GM18861 (cell line): ENCODE results near the gene WAPL.

Experiments
- ATAC-seq: cut with Tn5 transposase; IDR thresholded peaks from one replicate; pipeline ENCODE4 v1.9.1; 2021; ENCODE audit not compliant: unreplicated experiment

The WAPL gene

DNA sequence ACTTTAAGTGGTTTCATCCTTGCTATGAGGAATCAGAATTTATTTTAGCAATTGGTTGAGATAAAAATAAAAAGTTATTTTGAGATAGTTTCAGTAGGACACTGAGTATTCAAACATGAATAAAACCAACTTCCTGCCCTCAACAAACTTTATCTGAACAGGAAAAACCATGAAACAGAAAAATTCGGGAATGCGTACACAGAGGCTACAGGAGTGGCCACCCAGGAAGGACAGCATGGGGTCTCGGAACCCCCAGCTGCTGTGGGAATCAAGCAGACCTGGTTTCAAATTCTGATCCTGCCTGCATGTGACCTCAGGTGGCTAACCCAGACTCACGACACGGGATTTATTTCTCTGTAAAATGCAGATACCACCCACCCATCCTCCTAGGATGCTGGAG is 106.0 kb downstream of the WAPL start:
- ATAC-seq = no peak

DNA sequence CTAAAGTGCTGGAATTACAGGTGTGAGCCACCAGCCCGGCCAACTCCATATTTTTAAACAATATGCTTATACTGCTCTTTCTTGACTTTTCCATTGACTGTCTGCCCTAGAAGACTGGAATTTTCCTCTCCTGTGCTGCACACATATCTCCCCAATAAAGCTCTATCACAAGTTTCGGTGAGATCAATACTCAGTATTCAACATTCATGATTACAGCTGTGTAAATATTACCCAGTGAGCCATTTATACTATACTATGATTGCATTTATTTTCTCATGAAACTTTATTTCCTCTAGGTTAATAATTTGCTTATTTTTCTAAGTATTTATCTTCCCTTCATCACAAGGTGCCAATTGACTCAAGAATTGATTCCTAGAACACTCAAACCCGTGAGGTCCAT is 106.5 kb downstream of the WAPL start:
- ATAC-seq = no peak

- peak; percentile 76 for ATAC-seq
Observed at GRCh38 chr10:86413046-86413728, 108.4 kb downstream of the WAPL start.

GRCh38 chr10:86411852-86412560 is 109.6 kb downstream of the WAPL start:
- no peak for ATAC-seq

DNA sequence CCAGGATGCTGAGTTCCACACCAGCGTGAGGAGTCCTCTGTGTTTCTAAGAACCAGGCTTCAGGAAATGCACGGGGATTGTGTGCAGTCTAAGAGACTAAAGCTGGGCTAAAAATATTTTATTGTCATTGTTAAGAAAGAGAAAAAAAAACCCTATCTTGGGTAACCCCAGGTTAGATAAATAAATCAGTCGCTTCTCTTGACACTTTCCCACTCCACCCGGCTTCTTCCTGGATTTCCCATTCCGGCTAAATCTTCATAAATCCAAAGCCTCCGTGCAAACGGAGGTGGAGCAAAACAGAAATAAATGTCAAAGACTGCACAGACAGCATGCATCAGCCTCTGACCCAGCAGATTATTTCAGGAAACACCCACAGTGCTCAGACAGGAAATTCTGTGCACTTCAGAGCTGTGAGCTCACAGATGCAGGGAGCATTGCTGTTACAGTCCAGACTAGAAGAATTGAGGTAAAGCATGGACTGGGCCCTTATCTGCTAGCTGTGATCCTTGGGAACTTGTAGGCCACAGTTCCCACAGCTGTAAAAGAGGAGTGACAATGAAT is 110.2 kb downstream of the WAPL start:
- ATAC-seq = peak; percentile 32

GRCh38 chr10:86410542-86411124 is 111.0 kb downstream of the WAPL start:
- ATAC-seq = no peak

GRCh38 chr10:86409183-86409582 is 112.4 kb downstream of the WAPL start:
- no peak for ATAC-seq

DNA sequence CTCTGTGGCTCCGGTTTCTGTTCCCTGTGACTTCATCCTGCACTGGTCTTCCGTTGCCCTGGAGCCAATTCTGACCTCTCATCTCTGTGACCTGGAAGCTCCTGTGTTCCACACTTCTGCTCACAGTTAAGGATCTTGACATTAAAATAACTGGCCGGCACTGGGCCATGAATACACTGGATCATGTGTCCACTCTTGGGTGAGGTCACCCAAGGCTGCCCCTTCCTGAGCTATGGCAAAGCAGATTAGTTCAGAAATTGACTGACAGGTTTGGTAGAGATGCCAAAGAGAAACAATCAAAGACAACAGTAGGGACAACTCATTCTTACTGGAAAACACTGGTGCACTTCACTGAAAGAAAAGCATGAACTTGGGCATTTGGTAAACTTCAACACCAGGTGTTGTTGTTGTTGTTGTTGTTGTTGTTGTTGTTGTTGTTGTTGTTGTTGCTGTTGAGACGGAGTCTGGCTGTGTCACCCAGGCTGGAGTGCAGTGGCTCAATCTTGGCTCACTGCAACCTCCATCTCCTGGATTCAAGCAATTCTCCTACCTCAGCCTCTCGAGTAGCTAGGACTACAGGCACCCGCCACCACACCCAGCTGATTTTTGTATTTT is 118.3 kb downstream of the WAPL start:
- no peak for ATAC-seq

- ATAC-seq = no peak
Observed at GRCh38 chr10:86402283-86402941, 119.2 kb downstream of the WAPL start.

DNA sequence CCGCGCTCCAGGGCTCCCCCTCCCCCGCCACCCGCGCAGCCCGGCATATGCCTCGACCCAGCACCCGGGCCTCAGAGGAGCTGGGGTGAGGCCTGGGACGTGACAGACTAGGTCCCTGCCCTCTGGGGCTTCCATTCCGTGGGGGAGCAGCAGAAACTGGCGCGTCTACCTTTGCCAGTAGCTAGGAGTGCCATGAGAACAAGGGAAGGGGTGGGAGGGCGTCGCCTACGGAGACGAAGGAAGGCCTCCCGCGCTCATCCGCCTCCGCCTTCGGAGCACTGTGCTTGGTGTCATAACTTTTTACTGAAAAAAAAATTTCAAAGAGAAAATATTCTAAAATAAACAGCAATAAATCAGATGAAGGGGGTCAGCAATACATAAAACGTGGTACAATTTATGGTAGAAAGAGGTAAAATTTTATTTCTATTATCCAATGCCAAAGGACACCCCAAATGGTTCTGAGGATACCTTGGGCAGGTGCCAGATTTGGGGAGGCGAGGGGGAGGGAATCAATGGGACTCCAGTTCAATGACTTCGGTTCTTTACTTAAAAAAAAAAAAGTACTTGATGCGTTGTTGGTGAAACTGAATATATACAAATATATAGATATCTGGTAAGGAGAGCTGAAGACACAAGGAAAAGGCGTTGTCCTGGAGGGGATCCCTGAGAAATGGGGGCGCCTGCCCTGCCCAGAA is 119.9 kb downstream of the WAPL start:
- ATAC-seq = no peak

GRCh38 chr10:86400705-86401587 is 120.6 kb downstream of the WAPL start:
- peak; percentile 18 for ATAC-seq

DNA sequence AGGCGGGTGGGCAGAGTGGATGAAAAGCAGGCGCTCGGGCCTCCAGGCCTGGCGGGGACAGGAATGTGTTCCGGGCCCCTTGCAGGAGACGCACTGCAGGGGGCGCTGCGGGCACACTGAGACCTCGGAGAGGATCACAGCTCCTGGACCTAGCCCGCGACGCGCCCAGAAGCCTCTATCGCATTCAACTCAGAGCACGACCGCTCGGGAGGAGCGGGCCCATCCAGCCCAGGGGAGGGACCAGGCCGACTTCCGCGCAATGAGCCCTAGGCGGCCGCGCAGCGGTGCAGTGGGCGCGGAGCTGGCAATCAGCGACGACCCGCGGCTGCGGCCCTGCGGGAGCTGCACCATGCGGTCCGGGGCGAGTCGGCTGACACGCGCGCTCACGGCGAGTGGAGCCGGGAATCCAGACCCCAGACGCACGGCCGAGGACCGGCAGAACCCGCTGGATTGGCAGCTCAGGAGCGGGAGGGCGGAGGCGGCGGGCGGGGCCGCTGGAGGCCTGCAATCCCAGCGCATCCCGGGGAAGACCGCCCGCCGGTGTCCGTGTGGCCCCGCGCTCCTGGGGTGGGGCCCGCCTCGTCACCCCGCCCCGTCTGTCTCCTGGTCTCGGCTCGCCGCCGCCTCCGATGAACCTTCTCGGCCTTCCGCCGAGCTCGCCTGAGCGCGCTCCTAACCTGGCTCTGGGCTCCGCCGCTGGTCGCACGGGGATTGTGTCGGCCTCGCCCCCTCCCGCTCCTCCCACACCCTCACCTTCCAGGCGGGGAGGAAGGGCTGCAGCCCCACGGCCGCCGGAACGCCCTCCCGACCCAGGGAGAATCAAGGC is 121.5 kb downstream of the WAPL start:
- ATAC-seq = peak; percentile 91

DNA sequence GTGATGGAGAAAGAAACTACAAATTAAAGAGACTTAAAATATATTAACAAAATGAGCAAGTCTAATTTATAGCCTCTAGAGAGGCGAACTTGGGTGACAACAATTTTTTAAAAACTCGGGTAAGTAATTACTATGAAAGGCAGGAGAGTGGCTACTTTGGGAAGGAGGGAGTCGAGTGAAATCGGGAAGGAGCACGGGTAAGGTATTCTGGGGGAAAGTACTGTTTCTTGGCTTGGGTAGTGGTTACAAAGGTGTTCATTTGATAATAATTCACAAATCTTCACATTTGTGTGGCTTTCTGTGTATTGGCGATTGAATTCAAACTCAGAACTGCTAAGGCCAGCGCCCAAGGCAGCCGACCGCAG is 122.1 kb downstream of the WAPL start:
- no peak for ATAC-seq

GRCh38 chr10:86397120-86397519 is 124.5 kb downstream of the WAPL start:
- no peak for ATAC-seq

- no peak for ATAC-seq
Observed at GRCh38 chr10:86393862-86394455, 127.6 kb downstream of the WAPL start.

GRCh38 chr10:86393362-86393761 is 128.2 kb downstream of the WAPL start:
- no peak for ATAC-seq

DNA sequence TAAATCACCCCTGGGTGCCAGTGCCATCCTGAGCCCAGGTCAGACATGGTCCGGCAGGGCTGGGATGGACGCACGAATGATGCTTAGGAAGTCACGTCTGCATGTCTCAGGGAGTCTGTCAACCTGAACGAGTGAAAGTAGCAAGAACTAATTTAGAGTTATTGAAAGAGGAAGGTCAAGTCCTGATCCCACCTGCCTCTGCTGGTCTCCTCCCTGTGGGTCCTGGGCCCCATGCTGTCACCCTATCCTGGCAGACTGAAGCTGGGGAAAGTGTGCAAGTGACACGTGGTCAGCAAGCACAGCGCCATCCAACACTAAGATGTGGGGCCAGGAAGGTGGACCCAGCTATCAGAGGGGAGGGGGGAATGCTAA is 128.9 kb downstream of the WAPL start:
- peak; percentile 70 for ATAC-seq

DNA sequence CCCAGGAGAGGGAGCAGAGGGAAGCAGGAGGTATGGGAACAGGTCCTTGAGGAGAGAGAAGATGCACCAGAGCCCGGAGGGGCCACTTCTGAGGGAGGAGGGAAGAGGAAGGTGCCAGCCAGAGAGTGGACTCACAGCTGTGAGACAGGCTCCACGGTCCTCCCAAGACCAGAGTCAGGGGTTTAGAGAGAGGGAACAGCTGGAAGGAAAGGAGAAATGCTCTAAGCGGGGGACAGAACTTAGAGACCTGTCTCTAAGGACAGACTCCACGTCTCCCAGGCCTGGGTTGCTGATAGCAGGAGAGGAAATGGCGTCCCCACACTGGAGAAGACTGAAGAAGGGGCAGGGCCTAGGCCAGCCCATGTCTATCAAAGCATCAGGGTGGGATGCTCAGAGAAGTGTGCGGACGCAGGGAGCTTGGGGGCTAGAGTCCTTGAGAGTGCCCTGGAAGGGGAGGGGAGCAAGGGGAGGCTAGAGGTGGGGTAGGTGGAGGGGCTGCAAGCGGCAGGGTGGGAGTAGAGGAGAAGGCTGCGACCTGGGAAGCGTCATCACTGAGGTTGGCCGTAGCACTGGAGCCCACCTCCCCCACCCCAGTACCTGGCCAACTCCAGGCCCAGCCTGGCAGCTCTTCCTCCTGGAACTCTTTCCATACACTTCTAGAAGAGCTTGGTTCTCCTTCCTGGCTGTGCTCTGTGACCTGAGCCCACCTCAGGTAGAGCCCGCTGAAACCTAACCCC is 129.4 kb downstream of the WAPL start:
- no peak for ATAC-seq
